Testis (tissue), 2 donors: ENCODE measurements around the gene DGKZ.

ENCODE experiments used
- CTCF ChIP-seq, 3 experiments: fragments of 450-650 bp in 2 of 3; fragments of 200-600 bp in 1 of 3; sonication (generic) in 1 of 3; IDR thresholded peaks; one replicate each; pipeline ENCODE4 v1.5.1; 2016 to 2019; ENCODE audit warnings: antibody characterized with exemption in 3 of 3, mild to moderate bottlenecking in 2 of 3, moderate library complexity in 1 of 3
- POLR2A ChIP-seq: fragments of 450-650 bp; IDR thresholded peaks from one replicate; pipeline ENCODE4 v1.6.1; 2017; ENCODE audit warnings: antibody characterized with exemption, mild to moderate bottlenecking, moderate library complexity

- TF ChIP-seq CTCF (IDR thresholded peaks at IDR 0.05) (no peak), POLR2A (no peak)
Observed at GRCh38 chr11:46338636-46338987, 8.7 kb upstream of the DGKZ start.
